A549 (cell line): ENCODE measurements around the gene PRKCE. TPM values are rescaled to one million over a fixed set of nuclear protein-coding genes. Genes with fewer than 3 reads are reported as not detected.

Experiments
- ATAC-seq, 2 experiments: fragments of 200-7000 bp in 1 of 2; fragments of >200 bp in 1 of 2; cut with Nextera tagmentation in 1 of 2; cut with Tn5 transposase in 1 of 2; 3 replicates each; pipeline versions ENCODE4 v1.8.0 to v1.9.1; 2018 to 2020; ENCODE audit warnings: mild to moderate bottlenecking in 1 of 2, moderate library complexity in 1 of 2
- CTCF ChIA-PET: fragments of 300-600 bp; sonication (Branson Sonifier 250); formaldehyde crosslinking; extraction: SDS; loops from one replicate; lab custom pipeline; 2021; ENCODE audit warnings: antibody characterized with exemption, inconsistent platforms; lab: Yijun Ruan, JAX
- POLR2A ChIA-PET: fragments of 350-600 bp; formaldehyde crosslinking; extraction: SDS; loops from one replicate; lab custom pipeline; 2021; ENCODE audit warnings: antibody characterized with exemption, inconsistent platforms; lab: Yijun Ruan, JAX
- DNase-seq, 2 experiments: peaks; one replicate each; pipeline versions ENCODE4 v3.0.0 to v3.0.0-alpha.2; 2011 to 2016; ENCODE audit warnings: low read depth in 1 of 2, low spot score in 1 of 2
- FAIRE-seq: peaks from 2 replicates; lab custom pipeline; 2011; peaks lifted over from hg19 to GRCh38; lab: Jason Lieb, UNC
- H3K27ac ChIP-seq, 2 experiments: fragments of >200 bp; sonication (Bioruptor Twin); formaldehyde crosslinking; 3 replicates each; pipeline ENCODE4 v1.5.1; 2016 to 2017
- H3K4me1 ChIP-seq: fragments of >200 bp; sonication (Bioruptor Twin); formaldehyde crosslinking; 3 replicates; pipeline ENCODE4 v1.6.1; 2016
- H3K4me2 ChIP-seq: fragments of >200 bp; sonication (Bioruptor Twin); formaldehyde crosslinking; 3 replicates; pipeline ENCODE4 v1.6.1; 2016
- H3K4me3 ChIP-seq: fragments of >200 bp; sonication (Bioruptor Twin); formaldehyde crosslinking; 3 replicates; pipeline ENCODE4 v1.5.1; 2016
- H3K9me3 ChIP-seq: fragments of >200 bp; sonication (Bioruptor Twin); formaldehyde crosslinking; 3 replicates; pipeline ENCODE4 v1.6.1; 2016
- CBX2 ChIP-seq: fragments of 200-600 bp; sonication (generic); IDR thresholded peaks from 2 replicates; pipeline ENCODE4 v1.6.1; 2016; ENCODE audit warnings: low read depth, mild to moderate bottlenecking, borderline replicate concordance
- CEBPB ChIP-seq, 2 experiments: fragments of >200 bp in 1 of 2; sonication (Bioruptor Twin) in 1 of 2; formaldehyde crosslinking in 1 of 2; IDR thresholded peaks; 2 replicates each; pipeline ENCODE4 v1.6.1; 2012 to 2016
- CHD2 ChIP-seq: fragments of 150-350 bp; IDR thresholded peaks from 2 replicates; pipeline ENCODE4 v1.6.1; 2014; ENCODE audit warnings: low read length; ENCODE audit not compliant: partially characterized antibody
- EHF ChIP-seq: fragments of 250-450 bp; sonication (Bioruptor Pico); IDR thresholded peaks from 2 replicates; pipeline ENCODE4 v1.5.0; 2020; ENCODE audit warnings: mild to moderate bottlenecking
- ELK1 ChIP-seq: fragments of 150-350 bp; IDR thresholded peaks from 2 replicates; pipeline ENCODE4 v1.6.1; 2014; ENCODE audit warnings: low read depth, mild to moderate bottlenecking, low read length
- FOSB ChIP-seq: fragments of 250-450 bp; sonication (Bioruptor Pico); IDR thresholded peaks from 2 replicates; pipeline ENCODE4 v1.5.0; 2020; ENCODE audit warnings: mild to moderate bottlenecking, moderate library complexity
- HDAC2 ChIP-seq: fragments of 200-600 bp; sonication (generic); IDR thresholded peaks from 2 replicates; pipeline ENCODE4 v1.6.1; 2016
- HEYL ChIP-seq: fragments of 250-450 bp; sonication (Bioruptor Pico); IDR thresholded peaks from 2 replicates; pipeline ENCODE4 v1.8.0; 2021; ENCODE audit warnings: mild to moderate bottlenecking, moderate library complexity
- HOXA7 ChIP-seq: fragments of 250-450 bp; sonication (Bioruptor Pico); IDR thresholded peaks from 2 replicates; pipeline ENCODE4 v1.5.0; 2020; ENCODE audit warnings: mild to moderate bottlenecking, moderate library complexity
- KDM5A ChIP-seq: fragments of 200-600 bp; sonication (generic); IDR thresholded peaks from 2 replicates; pipeline ENCODE4 v1.6.1; 2016; ENCODE audit warnings: antibody characterized with exemption, mild to moderate bottlenecking
- NFE2L2 ChIP-seq: fragments of 150-350 bp; conservative IDR thresholded peaks from 2 replicates; pipeline ENCODE4 v1.6.1; 2014; ENCODE audit warnings: low read length
- PBX3 ChIP-seq: IDR thresholded peaks from 2 replicates; pipeline ENCODE4 v1.6.1; 2012
- REST ChIP-seq: fragments of 200-600 bp; sonication (generic); IDR thresholded peaks from 2 replicates; pipeline ENCODE4 v1.6.1; 2016; ENCODE audit warnings: antibody characterized with exemption, mild to moderate bottlenecking, moderate library complexity
- RNF2 ChIP-seq: fragments of 200-600 bp; sonication (generic); IDR thresholded peaks from 2 replicates; pipeline ENCODE4 v1.6.1; 2016; ENCODE audit warnings: low read depth, mild to moderate bottlenecking, antibody characterized with exemption, moderate library complexity, borderline replicate concordance
- TP53 ChIP-seq: fragments of 250-450 bp; sonication (Bioruptor Pico); IDR thresholded peaks from 2 replicates; pipeline ENCODE4 v1.5.0; 2021; ENCODE audit warnings: mild to moderate bottlenecking, moderate library complexity
- ZNF302 ChIP-seq: fragments of 250-450 bp; sonication (Bioruptor Pico); IDR thresholded peaks from 2 replicates; pipeline ENCODE4 v1.9.0; 2021; ENCODE audit warnings: inconsistent platforms, mild to moderate bottlenecking, moderate library complexity
- ZSCAN20 ChIP-seq: fragments of 250-450 bp; sonication (Bioruptor Pico); IDR thresholded peaks from 2 replicates; pipeline ENCODE4 v1.8.0; 2022; ENCODE audit warnings: mild to moderate bottlenecking, moderate library complexity
- WGBS: methylation state at CpG from one replicate; pipeline ENCODE4 v1.1.6; 2017; ENCODE audit errors: missing lambda C conversion rate; 5-methylcytosine and 5-hydroxymethylcytosine counted together
- polyA plus RNA-seq, 4 experiments: library from polyadenylated mRNA; depleted of rRNA in 3 of 4; stranded (reverse); fragments of >200 nt; fragmentation: RNase III in 1 of 4; extraction: RNeasy Plus Mini Kit Qiagen cat#74134 plus additional on column Dnase treatment in 1 of 4; gene quantifications; 2 replicates in 3 of 4; 3 replicates in 1 of 4; pipeline ENCODE4 v1.2.3, GENCODE V29; 2011 to 2017

PRKCE gene
- polyA plus RNA-seq, 2 of the 4 experiments (the other 2 are of a cell fraction) = 11.5 to 12.0 TPM

DNA sequence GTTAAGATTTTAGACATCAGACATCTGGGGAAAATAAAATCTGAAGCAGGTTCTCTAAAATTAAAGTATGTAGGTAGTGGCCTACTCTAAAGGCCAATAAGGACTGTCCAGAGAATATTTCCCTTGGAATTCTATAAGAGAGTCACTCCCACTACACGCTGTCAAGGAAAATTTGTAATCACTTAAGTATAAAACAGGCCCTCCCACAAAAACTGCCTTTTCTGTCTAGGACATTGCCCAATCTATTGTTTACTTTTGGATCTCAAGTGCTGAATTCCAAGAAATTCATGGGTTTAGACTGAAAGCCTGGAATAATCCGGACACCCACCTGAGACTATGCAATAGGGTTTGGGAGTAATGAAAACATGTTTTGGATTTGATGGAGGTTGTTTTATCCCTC lies 38.7 kb upstream of the PRKCE start:
- Histone ChIP-seq H3K9me3 (no peaks in the 10 kb centered on the region), H3K4me1 (peaks cover 49% of the 10 kb centered on the region), H3K4me3 (no peak overlapping the region), H3K4me2 (peak overlapping the region; percentile 87), H3K27ac (peak overlapping the region; percentile 12 to 21; a peak in 2 of 6 replicates)
- WGBS = 30% methylated on average over 2 of the region's 2 CpGs
- FAIRE-seq (no peak), ATAC-seq (no peak), DNase-seq (peak in 1 of 2 experiments; percentile 42)
- TF ChIP-seq CEBPB (IDR thresholded peaks at IDR 0.05) = peak; percentile 69 to 77
- no peak for TF ChIP-seq REST
- ChIA-PET CTCF (interaction anchor here (1.1 to 1.2 kb wide), 3 partner anchors 13 to 381 kb away, joined by 3 read pairs; no protein-coding TSS in a partner anchor), POLR2A (no interaction called here)

DNA sequence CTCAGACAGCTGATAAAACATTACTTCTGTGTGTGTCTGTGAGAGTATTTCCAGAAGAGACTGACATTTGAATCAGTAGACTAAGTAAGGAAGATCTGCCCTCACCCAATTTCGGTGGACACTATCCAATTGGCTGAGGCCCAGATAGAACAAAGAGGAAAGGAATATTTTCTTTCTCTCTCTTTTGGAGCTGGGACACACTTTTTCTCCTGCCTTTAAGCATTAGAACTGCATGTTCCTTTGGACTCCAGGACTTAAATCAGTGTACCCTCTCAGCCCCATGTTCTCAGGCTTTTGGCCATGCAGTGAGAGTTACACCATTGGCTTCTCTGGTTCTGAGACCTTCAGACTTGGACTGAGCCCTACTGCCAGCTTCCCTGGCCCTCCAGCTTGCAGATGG lies 37.1 kb upstream of the PRKCE start:
- DNase-seq = no peak
- no peaks in the 10 kb centered on the region for H3K9me3 ChIP-seq
- H3K4me2 ChIP-seq = no peak overlapping the region
- CTCF ChIA-PET = interaction anchor here (0.7 to 0.8 kb wide), 2 partner anchors 71 to 322 kb away, joined by 3 read pairs; no protein-coding TSS in a partner anchor
- FAIRE-seq = no peak
- peaks cover 52% of the 10 kb centered on the region for H3K4me1 ChIP-seq
- no peak for ATAC-seq
- TF ChIP-seq CBX2 = no peak
- no peak for TF ChIP-seq HDAC2
- TF ChIP-seq EHF (CRISPR knock-in tag) = no peak
- TF ChIP-seq HEYL (CRISPR knock-in tag) = no peak
- TF ChIP-seq KDM5A = no peak
- no peak for TF ChIP-seq RNF2
- no peak for TF ChIP-seq ZSCAN20 (CRISPR knock-in tag)
- TF ChIP-seq HOXA7 (CRISPR knock-in tag) = no peak
- no peak for TF ChIP-seq FOSB (CRISPR knock-in tag)
- TF ChIP-seq ELK1 = no peak
- TF ChIP-seq PBX3 = no peak
- WGBS = 82% methylated on average over 1 of the region's 1 CpG
- H3K27ac ChIP-seq = peak overlapping the region in 1 of 2 experiments; percentile 2; a peak in 1 of 6 replicates
- POLR2A ChIA-PET = no interaction called here
- H3K4me3 ChIP-seq = no peak overlapping the region

DNA sequence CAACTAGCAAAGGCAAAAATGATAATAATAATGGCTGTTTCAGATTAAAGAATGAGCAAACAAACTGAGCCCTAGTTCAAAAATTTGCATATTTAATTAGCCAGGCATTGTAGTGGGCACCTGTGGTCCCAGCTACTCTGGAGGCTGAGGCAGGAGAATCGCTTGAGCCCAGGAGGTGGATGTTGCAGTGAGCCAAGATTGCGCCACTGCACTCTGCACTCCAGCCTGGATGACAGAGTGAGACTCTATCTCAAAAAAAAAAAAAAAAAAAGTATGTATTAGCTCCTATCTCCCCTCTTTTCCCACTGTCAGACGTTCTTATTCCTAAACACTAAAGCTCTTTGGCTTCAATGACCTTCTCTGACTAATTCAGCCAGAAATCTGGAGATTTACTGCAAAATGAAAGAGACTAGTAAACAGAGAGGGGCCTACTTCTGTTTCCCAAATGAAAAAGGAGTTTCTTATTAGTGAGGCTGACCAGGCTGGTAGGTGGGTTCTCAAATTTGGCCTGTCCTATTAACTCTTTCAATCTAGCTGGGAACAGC lies 36.5 kb upstream of the PRKCE start:
- ChIA-PET POLR2A (no interaction called here), CTCF (interaction anchor here (0.6 to 0.8 kb wide), 2 partner anchors 321 to 322 kb away, joined by 3 read pairs; no protein-coding TSS in a partner anchor)
- no peak overlapping the region for H3K4me2 ChIP-seq

More for the DNA sequence above, 36.5 kb upstream of the PRKCE start:
- H3K4me3 ChIP-seq = no peak overlapping the region
- 66% methylated on average over 3 of the region's 3 CpGs for WGBS
- H3K27ac ChIP-seq = peak overlapping the region in 1 of 2 experiments; percentile 3; a peak in 1 of 6 replicates
- peaks cover 46% of the 10 kb centered on the region for H3K4me1 ChIP-seq
- H3K9me3 ChIP-seq = no peaks in the 10 kb centered on the region
- TF ChIP-seq CEBPB (IDR thresholded peaks at IDR 0.05) (peak; percentile 22 to 34; a peak in 2 of 4 replicates), NFE2L2 (no peak), TP53 (no peak), ZNF302 (CRISPR knock-in tag) (no peak), CHD2 (no peak)
- no peak for FAIRE-seq
- no peak for DNase-seq
- no peak for ATAC-seq
